Testis (tissue), 2 donors: ENCODE measurements around the gene CEMIP.

Source experiments
- POLR2A ChIP-seq: fragments of 450-650 bp; IDR thresholded peaks from one replicate; pipeline ENCODE4 v1.6.1; 2017; ENCODE audit warnings: antibody characterized with exemption, mild to moderate bottlenecking, moderate library complexity
- TF ChIP-seq, protein P1 (sequence below), 3 experiments: fragments of 450-650 bp in 2 of 3; fragments of 200-600 bp in 1 of 3; sonication (generic) in 1 of 3; IDR thresholded peaks; one replicate each; pipeline ENCODE4 v1.5.1; 2016 to 2019; ENCODE audit warnings: antibody characterized with exemption in 3 of 3, mild to moderate bottlenecking in 2 of 3, moderate library complexity in 1 of 3

DNA sequence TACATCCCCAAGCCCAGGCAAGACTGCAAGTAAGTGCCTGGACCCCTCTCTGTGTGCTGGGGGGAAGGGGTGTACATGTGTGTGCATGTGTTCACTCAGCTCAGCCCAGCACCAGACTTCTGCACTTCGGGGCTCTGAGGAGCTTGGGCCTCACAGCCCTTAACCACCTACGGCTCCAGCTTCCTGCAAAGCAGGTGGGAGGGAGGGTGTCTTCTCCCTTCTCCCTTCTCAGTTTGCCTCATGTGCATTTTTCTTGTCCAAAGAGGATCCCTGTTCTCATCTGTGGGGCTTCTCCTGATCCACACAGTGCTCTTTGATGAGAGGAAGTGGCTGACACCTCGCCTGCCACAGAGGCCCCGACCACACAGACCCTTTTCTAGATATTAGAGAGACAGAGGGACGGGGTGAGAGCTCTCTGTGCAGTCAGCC, 141.1 kb downstream of the CEMIP start:
- TF ChIP-seq, protein P1, sequence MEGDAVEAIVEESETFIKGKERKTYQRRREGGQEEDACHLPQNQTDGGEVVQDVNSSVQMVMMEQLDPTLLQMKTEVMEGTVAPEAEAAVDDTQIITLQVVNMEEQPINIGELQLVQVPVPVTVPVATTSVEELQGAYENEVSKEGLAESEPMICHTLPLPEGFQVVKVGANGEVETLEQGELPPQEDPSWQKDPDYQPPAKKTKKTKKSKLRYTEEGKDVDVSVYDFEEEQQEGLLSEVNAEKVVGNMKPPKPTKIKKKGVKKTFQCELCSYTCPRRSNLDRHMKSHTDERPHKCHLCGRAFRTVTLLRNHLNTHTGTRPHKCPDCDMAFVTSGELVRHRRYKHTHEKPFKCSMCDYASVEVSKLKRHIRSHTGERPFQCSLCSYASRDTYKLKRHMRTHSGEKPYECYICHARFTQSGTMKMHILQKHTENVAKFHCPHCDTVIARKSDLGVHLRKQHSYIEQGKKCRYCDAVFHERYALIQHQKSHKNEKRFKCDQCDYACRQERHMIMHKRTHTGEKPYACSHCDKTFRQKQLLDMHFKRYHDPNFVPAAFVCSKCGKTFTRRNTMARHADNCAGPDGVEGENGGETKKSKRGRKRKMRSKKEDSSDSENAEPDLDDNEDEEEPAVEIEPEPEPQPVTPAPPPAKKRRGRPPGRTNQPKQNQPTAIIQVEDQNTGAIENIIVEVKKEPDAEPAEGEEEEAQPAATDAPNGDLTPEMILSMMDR (IDR thresholded peaks at IDR 0.05) = no peak
- no peak for TF ChIP-seq POLR2A
